ENCODE measurements around the gene LPXN.

LPXN gene

GRCh38 chr11:58606930-58607714, 31.5 kb upstream of the LPXN start:
- H3K4me3 ChIP-seq, result no peak overlapping the region
- no peaks in the 10 kb centered on the region for H3K4me1 ChIP-seq
- H3K9me3 ChIP-seq, result no peaks in the 10 kb centered on the region; the same call in 1 of the 2 replicates
- H3K27me3 ChIP-seq, result no peaks in the 10 kb centered on the region
- H3K4me2 ChIP-seq, result no peak overlapping the region
- no peak for TF ChIP-seq Cebpa-rat (IDR thresholded peaks at IDR 0.05)
- H4K20me1 ChIP-seq, result peaks cover 82% of the 10 kb centered on the region
- H3K9ac ChIP-seq, result no peak overlapping the region
- H3K36me3 ChIP-seq, result peaks cover 73% of the 10 kb centered on the region
- no peak overlapping the region for H3K27ac ChIP-seq

- Histone ChIP-seq H3K9ac (no peak overlapping the region), H3K4me3 (no peak overlapping the region), H3K4me1 (peaks cover 13% of the 10 kb centered on the region), H4K20me1 (peaks cover 99% of the 10 kb centered on the region), H3K4me2 (no peak overlapping the region), H3K27me3 (no peaks in the 10 kb centered on the region), H3K9me3 (no peaks in the 10 kb centered on the region; the same call in 1 of the 2 replicates), H3K36me3 (peaks cover 53% of the 10 kb centered on the region), H3K27ac (no peak overlapping the region)
- TF ChIP-seq Cebpa-rat (IDR thresholded peaks at IDR 0.05), result no peak
Measured at GRCh38 chr11:58600510-58600909, 24.9 kb upstream of the LPXN start.

- Histone ChIP-seq H3K27me3 (no peaks in the 10 kb centered on the region), H3K9me3 (no peaks in the 10 kb centered on the region; the same call in 1 of the 2 replicates), H3K4me3 (no peak overlapping the region), H4K20me1 (peaks cover 97% of the 10 kb centered on the region), H3K4me1 (peaks cover 18% of the 10 kb centered on the region), H3K9ac (no peak overlapping the region), H3K27ac (no peak overlapping the region), H3K36me3 (peaks cover 41% of the 10 kb centered on the region), H3K4me2 (no peak overlapping the region)
- TF ChIP-seq Cebpa-rat (IDR thresholded peaks at IDR 0.05), result no peak
Measured at GRCh38 chr11:58597486-58598144, 22.0 kb upstream of the LPXN start.

GRCh38 chr11:58596621-58597020, 21.0 kb upstream of the LPXN start:
- Histone ChIP-seq H3K9ac (no peak overlapping the region), H3K27ac (no peak overlapping the region), H3K27me3 (no peaks in the 10 kb centered on the region), H3K4me2 (peak overlapping the region; percentile 21; the same call in 1 of the 2 replicates), H4K20me1 (peaks cover 97% of the 10 kb centered on the region), H3K36me3 (peaks cover 41% of the 10 kb centered on the region), H3K4me1 (peaks cover 18% of the 10 kb centered on the region), H3K4me3 (no peak overlapping the region), H3K9me3 (no peaks in the 10 kb centered on the region)
- TF ChIP-seq Cebpa-rat (IDR thresholded peaks at IDR 0.05), result no peak

GRCh38 chr11:58594826-58595225, 19.2 kb upstream of the LPXN start:
- Histone ChIP-seq H3K4me3 (no peak overlapping the region), H3K9me3 (no peaks in the 10 kb centered on the region), H3K4me2 (no peak overlapping the region), H3K36me3 (peaks cover 45% of the 10 kb centered on the region), H3K4me1 (peaks cover 18% of the 10 kb centered on the region), H4K20me1 (peaks cover 98% of the 10 kb centered on the region), H3K9ac (no peak overlapping the region), H3K27me3 (no peaks in the 10 kb centered on the region), H3K27ac (no peak overlapping the region)
- no peak for TF ChIP-seq Cebpa-rat (IDR thresholded peaks at IDR 0.05)

GRCh38 chr11:58592760-58593472, 17.3 kb upstream of the LPXN start:
- Histone ChIP-seq H3K4me3 (no peak overlapping the region), H3K36me3 (peaks cover 46% of the 10 kb centered on the region), H4K20me1 (peaks cover 96% of the 10 kb centered on the region), H3K9me3 (no peaks in the 10 kb centered on the region), H3K4me1 (peaks cover 18% of the 10 kb centered on the region), H3K9ac (no peak overlapping the region), H3K27me3 (no peaks in the 10 kb centered on the region), H3K27ac (no peak overlapping the region), H3K4me2 (no peak overlapping the region)
- no peak for TF ChIP-seq Cebpa-rat (IDR thresholded peaks at IDR 0.05)

- H3K4me3 ChIP-seq, result no peak overlapping the region
- no peaks in the 10 kb centered on the region for H3K27me3 ChIP-seq
- peaks cover 96% of the 10 kb centered on the region for H4K20me1 ChIP-seq
- H3K9me3 ChIP-seq, result no peaks in the 10 kb centered on the region
- no peak overlapping the region for H3K4me2 ChIP-seq
- peaks cover 43% of the 10 kb centered on the region for H3K36me3 ChIP-seq
- no peak overlapping the region for H3K27ac ChIP-seq
- H3K9ac ChIP-seq, result no peak overlapping the region
- peaks cover 16% of the 10 kb centered on the region for H3K4me1 ChIP-seq
- no peak for TF ChIP-seq Cebpa-rat (IDR thresholded peaks at IDR 0.05)
Measured at GRCh38 chr11:58591659-58592058, 16.0 kb upstream of the LPXN start.

- H4K20me1 ChIP-seq, result peaks cover 99% of the 10 kb centered on the region
- no peak overlapping the region for H3K9ac ChIP-seq
Measured at GRCh38 chr11:58586998-58587397, 11.3 kb upstream of the LPXN start.

GRCh38 chr11:58582437-58582836, 6.8 kb upstream of the LPXN start:
- no peak for TF ChIP-seq Cebpa-rat (IDR thresholded peaks at IDR 0.05)
- H3K36me3 ChIP-seq, result peaks cover 23% of the 10 kb centered on the region
- no peak overlapping the region for H3K9ac ChIP-seq
- H4K20me1 ChIP-seq, result peaks cover 78% of the 10 kb centered on the region
- peaks cover 29% of the 10 kb centered on the region for H3K4me1 ChIP-seq
- H3K27ac ChIP-seq, result no peak overlapping the region
- peak overlapping the region; percentile 91 for H3K4me2 ChIP-seq
- H3K9me3 ChIP-seq, result no peaks in the 10 kb centered on the region
- no peaks in the 10 kb centered on the region for H3K27me3 ChIP-seq
- H3K4me3 ChIP-seq, result no peak overlapping the region

More at GRCh38 chr11:58586998-58587397, 11.3 kb upstream of the LPXN start:
- Histone ChIP-seq H3K9me3 (no peaks in the 10 kb centered on the region), H3K4me3 (no peak overlapping the region), H3K27me3 (no peaks in the 10 kb centered on the region), H3K27ac (no peak overlapping the region), H3K4me1 (peaks cover 12% of the 10 kb centered on the region), H3K4me2 (no peak overlapping the region), H3K36me3 (peaks cover 39% of the 10 kb centered on the region)
- no peak for TF ChIP-seq Cebpa-rat (IDR thresholded peaks at IDR 0.05)
